Sigmoid colon (tissue), 7 donors: Measurements from ENCODE around the gene UBXN10. TPM values are rescaled to one million over a fixed set of nuclear protein-coding genes. Genes with fewer than 3 reads are reported as not detected.

ENCODE experiments used
- DNase-seq: peaks from one replicate; pipeline ENCODE4 v3.0.0-alpha.2; 2019
- H3K27ac ChIP-seq, 4 donors: fragments of 200-600 bp; sonication (generic); one replicate each; pipeline ENCODE4 v1.5.1; 2016 to 2019; ENCODE audit warnings: mild to moderate bottlenecking in 1 of 4
- H3K27me3 ChIP-seq, 3 donors: fragments of 200-600 bp; sonication (generic); one replicate each; pipeline ENCODE4 v1.5.1; 2019; ENCODE audit warnings: mild to moderate bottlenecking in 1 of 3
- H3K36me3 ChIP-seq, 4 donors: fragments of 200-600 bp; sonication (generic); one replicate each; pipeline ENCODE4 v1.5.1; 2016 to 2019
- H3K4me1 ChIP-seq, 4 donors: fragments of 200-600 bp; sonication (generic); one replicate each; pipeline ENCODE4 v1.5.1; 2017 to 2019
- H3K4me3 ChIP-seq, 4 donors: fragments of 200-600 bp; sonication (generic); one replicate each; pipeline ENCODE4 v1.5.1; 2017 to 2019; ENCODE audit warnings: mild to moderate bottlenecking in 2 of 4, moderate library complexity in 1 of 4
- H3K9me3 ChIP-seq, 4 donors: fragments of 200-600 bp in 3 of 4; sonication (generic) in 3 of 4; one replicate each; pipeline versions ENCODE4 v1.5.1 to v1.6.1; 2013 to 2019
- EP300 ChIP-seq, 4 donors: sonication (generic); formaldehyde crosslinking; IDR thresholded peaks; one replicate each; pipeline ENCODE4 v1.6.1; 2017; ENCODE audit warnings: antibody characterized with exemption in 4 of 4
- POLR2A ChIP-seq, 2 donors: fragments of 450-650 bp; IDR thresholded peaks; one replicate each; pipeline ENCODE4 v1.6.1; 2016; ENCODE audit warnings: antibody characterized with exemption in 2 of 2, mild to moderate bottlenecking in 2 of 2, moderate library complexity in 2 of 2
- POLR2AphosphoS5 ChIP-seq, 4 donors: sonication (generic); formaldehyde crosslinking; IDR thresholded peaks; one replicate each; pipeline ENCODE4 v1.6.1; 2017; ENCODE audit warnings: antibody characterized with exemption in 4 of 4
- WGBS, 2 donors: extraction: QIAGEN DNeasy Blood & Tissue Kit; methylation state at CpG; one replicate each; pipeline ENCODE4 v1.1.7; 2013; 5-methylcytosine and 5-hydroxymethylcytosine counted together
- intact Hi-C: fragments of 100-400 bp; cut with DNase I; formaldehyde crosslinking; loops from one replicate; pipeline ENCODE4 v1.15.1; 2023
- polyA plus RNA-seq, 3 donors: library from polyadenylated mRNA; stranded (reverse); fragments of 200-250 nt; gene quantifications; one replicate each; pipeline ENCODE4 v1.2.3, GENCODE V29; 2013
- total RNA-seq, 4 donors: library from RNA; depleted of rRNA; stranded (reverse); fragments of >200 nt; gene quantifications; one replicate each; pipeline ENCODE4 v1.1.0, GENCODE V29; 2016
- TF ChIP-seq, protein P1 (sequence below), 4 experiments: fragments of 450-650 bp in 3 of 4; fragments of 200-600 bp in 1 of 4; IDR thresholded peaks; one replicate each; pipeline ENCODE4 v1.5.1; 2016 to 2019; ENCODE audit warnings: antibody characterized with exemption in 4 of 4, mild to moderate bottlenecking in 3 of 4, moderate library complexity in 2 of 4
- donor health status: healthy with polysubstance abuse.
- donor health status: Bipolar disorder and iron deficiency.
- donor health status: healthy.

UBXN10 gene
- total and polyA plus RNA-seq, 7 donors: 2.9 to 25.0 (median 14.6) TPM

DNA sequence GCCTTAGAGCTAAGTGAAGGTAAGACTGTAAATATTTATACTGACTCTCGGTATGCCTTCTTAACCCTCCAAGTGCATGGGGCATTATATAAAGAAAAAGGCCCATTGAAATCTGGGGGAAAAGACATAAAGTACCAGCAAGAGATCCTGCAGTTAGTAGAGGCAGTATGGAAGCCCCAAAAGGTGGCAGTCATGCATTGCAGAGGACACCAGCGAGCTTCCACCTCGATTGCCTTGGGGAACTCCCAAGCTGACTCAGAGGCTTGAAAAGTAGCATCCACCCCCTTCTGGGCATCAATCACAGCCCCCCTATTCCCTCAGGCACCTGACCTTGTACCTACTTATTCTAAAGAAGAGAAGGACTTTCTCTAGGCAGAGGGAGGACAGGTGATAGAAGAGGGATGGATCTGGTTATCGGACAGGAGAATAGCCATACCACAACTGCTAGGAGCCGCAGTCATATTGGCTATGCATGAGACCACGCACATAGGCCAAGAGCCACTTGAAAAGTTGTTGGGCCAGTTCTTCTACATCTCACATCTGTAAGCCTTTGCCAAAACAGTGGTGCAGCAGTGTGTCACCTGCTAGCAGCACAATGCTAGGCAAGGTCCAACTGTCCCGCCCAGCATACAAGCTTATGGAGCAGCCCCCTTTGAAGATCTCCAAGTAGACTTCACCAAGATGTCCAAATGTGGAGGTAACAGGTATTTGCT, 27.4 kb upstream of the UBXN10 start:
- H3K9me3 ChIP-seq: peaks cover 7 to 36% (median 9%) of the 10 kb centered on the region in 4 donors
- TF ChIP-seq POLR2A (IDR thresholded peaks at IDR 0.05) (no peak), POLR2AphosphoS5 (IDR thresholded peaks at IDR 0.05) (no peak), EP300 (IDR thresholded peaks at IDR 0.05) (no peak)
- TF ChIP-seq, protein P1, sequence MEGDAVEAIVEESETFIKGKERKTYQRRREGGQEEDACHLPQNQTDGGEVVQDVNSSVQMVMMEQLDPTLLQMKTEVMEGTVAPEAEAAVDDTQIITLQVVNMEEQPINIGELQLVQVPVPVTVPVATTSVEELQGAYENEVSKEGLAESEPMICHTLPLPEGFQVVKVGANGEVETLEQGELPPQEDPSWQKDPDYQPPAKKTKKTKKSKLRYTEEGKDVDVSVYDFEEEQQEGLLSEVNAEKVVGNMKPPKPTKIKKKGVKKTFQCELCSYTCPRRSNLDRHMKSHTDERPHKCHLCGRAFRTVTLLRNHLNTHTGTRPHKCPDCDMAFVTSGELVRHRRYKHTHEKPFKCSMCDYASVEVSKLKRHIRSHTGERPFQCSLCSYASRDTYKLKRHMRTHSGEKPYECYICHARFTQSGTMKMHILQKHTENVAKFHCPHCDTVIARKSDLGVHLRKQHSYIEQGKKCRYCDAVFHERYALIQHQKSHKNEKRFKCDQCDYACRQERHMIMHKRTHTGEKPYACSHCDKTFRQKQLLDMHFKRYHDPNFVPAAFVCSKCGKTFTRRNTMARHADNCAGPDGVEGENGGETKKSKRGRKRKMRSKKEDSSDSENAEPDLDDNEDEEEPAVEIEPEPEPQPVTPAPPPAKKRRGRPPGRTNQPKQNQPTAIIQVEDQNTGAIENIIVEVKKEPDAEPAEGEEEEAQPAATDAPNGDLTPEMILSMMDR (IDR thresholded peaks at IDR 0.05): no peak
- 83 to 90% methylated on average over 7 of the region's 7 CpGs for WGBS, 2 donors
- peaks cover 0 to 8% (median 2%) of the 10 kb centered on the region in 4 donors for H3K4me1 ChIP-seq
- no peak for DNase-seq
- no peaks in the 10 kb centered on the region for H3K27me3 ChIP-seq
- no peaks in the 10 kb centered on the region for H3K36me3 ChIP-seq
- no peak overlapping the region for H3K4me3 ChIP-seq
- intact Hi-C loops: no loop called here
- H3K27ac ChIP-seq: no peak overlapping the region

DNA sequence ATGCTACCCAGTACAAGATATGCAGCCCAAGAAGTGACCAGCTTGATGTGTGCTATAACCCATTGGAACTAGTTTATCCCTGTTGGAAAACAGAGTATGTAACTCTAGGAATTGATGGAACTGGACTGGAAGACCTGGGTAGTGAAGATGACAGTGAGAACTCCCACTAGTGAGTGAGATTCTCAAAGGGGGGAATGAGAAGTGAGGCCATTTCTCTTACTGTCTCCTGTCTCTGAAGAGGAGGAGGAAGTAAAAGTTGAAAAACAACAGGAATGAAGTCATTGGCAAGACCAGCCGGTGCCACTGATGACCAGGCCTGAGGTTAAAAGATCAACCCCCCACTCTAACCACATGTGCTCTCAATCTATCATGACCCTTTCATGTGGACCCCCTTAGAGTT, 25.9 kb upstream of the UBXN10 start:
- intact Hi-C loops: loop anchor here (5.0 kb wide), 1 partner anchor 327 kb away; the partner anchor contains the start of gene CAMK2N1
- Histone ChIP-seq H3K36me3 (no peaks in the 10 kb centered on the region), H3K27ac (no peak overlapping the region), H3K4me1 (peaks cover 0 to 13% (median 9%) of the 10 kb centered on the region in 4 donors), H3K4me3 (no peak overlapping the region), H3K27me3 (no peaks in the 10 kb centered on the region), H3K9me3 (peaks cover 7 to 36% (median 9%) of the 10 kb centered on the region in 4 donors)
- DNase-seq: no peak
- WGBS, 2 donors: 59 to 74% methylated on average over 1 of the region's 1 CpG
- TF ChIP-seq POLR2AphosphoS5 (IDR thresholded peaks at IDR 0.05) (no peak), EP300 (IDR thresholded peaks at IDR 0.05) (no peak)

DNA sequence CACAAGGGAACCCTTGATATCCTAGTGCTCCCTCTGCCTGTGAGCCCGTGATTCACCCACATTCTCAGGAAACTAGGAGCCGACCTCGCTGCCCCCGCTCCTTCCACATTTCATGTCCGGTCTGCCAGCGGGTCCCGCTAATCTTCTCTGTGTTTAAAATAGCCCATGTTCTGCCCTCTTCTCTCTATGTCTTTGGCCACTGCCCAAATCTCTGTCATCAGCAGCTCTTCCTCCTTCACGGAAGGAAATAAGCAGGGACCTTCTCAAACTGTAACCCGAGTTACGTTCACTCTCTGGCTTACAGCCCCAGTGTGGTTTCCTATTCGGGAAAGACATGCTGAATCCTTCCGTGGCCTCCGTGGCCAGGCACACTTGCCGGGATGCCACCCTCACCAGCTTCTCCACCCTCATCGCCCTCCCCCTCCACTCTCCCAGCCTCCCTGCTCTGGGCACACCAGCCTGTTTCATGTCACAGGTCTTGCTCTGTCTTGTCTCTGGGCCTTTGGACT, 21.1 kb upstream of the UBXN10 start:
- no peak overlapping the region for H3K4me3 ChIP-seq
- intact Hi-C loops: loop anchor here (1.0 to 5.0 kb wide), 2 partner anchors 31 to 323 kb away; partner anchors contain the start of gene CAMK2N1
- H3K9me3 ChIP-seq: peaks cover 7 to 21% (median 7%) of the 10 kb centered on the region in 4 donors
- WGBS, 2 donors: 82 to 90% methylated on average over 15 of the region's 15 CpGs
- peak; percentile 74 for DNase-seq
- TF ChIP-seq, protein P1 (IDR thresholded peaks at IDR 0.05): no peak
- no peak for TF ChIP-seq POLR2A (IDR thresholded peaks at IDR 0.05)
- no peak for TF ChIP-seq EP300 (IDR thresholded peaks at IDR 0.05)
- TF ChIP-seq POLR2AphosphoS5 (IDR thresholded peaks at IDR 0.05): peak in 3 of 4 donors; percentile 53 to 71 (median 55)
- H3K27ac ChIP-seq: peak overlapping the region in 3 of 4 donors; percentile 79 to 80 (median 80)
- H3K4me1 ChIP-seq: peaks cover 0 to 45% (median 29%) of the 10 kb centered on the region in 4 donors
- H3K36me3 ChIP-seq: no peaks in the 10 kb centered on the region
- no peaks in the 10 kb centered on the region for H3K27me3 ChIP-seq

DNA sequence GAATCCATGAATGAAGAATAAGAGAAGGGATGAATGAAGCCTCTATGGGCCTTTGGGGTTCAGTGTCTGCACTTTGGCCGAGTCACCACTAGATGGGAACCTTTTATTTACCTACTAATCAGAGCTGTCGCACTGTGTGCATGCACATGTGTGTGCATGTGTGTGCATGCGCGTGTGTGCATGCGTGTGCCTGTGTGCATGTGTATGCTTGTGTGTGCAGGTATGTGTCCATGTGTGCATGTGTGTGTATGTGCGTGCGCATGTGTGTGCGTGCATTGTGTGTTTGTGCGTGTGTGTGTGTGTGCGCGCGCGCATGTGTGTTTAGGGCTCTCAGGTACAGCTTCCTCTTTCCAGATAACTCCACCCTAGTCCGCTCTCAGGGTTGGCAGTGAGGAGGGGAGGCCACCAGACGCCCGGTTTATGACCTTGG, 20.4 kb upstream of the UBXN10 start:
- no peak for DNase-seq
- Histone ChIP-seq H3K4me1 (peaks cover 0 to 45% (median 29%) of the 10 kb centered on the region in 4 donors), H3K4me3 (no peak overlapping the region), H3K9me3 (peaks cover under 1 to 13% (median 2%) of the 10 kb centered on the region in 4 donors), H3K27ac (peak overlapping the region in 3 of 4 donors; percentile 79 to 80 (median 80)), H3K36me3 (no peaks in the 10 kb centered on the region), H3K27me3 (no peaks in the 10 kb centered on the region)
- TF ChIP-seq, protein P1 (IDR thresholded peaks at IDR 0.05): peak; percentile 40 to 49 (median 40)
- no peak for TF ChIP-seq POLR2A (IDR thresholded peaks at IDR 0.05)
- TF ChIP-seq EP300 (IDR thresholded peaks at IDR 0.05): no peak
- TF ChIP-seq POLR2AphosphoS5 (IDR thresholded peaks at IDR 0.05): peak in 2 of 4 donors; percentile 18 to 50
- intact Hi-C loops: loop anchor here (1.0 kb wide), 1 partner anchor 30 kb away; no protein-coding TSS in a partner anchor
- WGBS, 2 donors: 76 to 87% methylated on average over 16 of the region's 16 CpGs

DNA sequence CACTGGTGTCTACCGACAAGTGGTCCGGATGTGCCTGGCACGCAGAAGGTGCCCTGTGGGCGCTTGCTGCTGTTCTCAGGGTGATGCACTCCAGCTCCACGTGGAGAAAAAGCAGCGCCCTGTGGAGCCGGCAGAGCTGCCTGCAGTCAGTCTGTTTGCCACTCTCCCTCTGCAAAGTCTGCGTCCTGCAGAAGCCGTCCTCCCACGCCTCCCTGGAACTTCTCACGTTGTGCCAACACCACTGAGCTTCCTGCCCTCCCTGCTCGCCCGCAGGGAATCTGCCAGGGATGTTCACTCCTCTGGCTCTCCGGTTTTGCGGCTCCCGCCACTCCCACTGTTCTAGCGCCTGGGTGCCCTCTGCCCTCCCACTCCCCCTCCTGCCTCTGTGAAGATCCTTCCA, 19.8 kb upstream of the UBXN10 start:
- WGBS, 2 donors: 56 to 67% methylated on average over 17 of the region's 17 CpGs
- DNase-seq: peak; percentile 88
- intact Hi-C loops: no loop called here
- H3K4me3 ChIP-seq: no peak overlapping the region
- H3K36me3 ChIP-seq: no peaks in the 10 kb centered on the region
- H3K9me3 ChIP-seq: peaks cover 0 to 9% (median 0%) of the 10 kb centered on the region in 4 donors
- H3K4me1 ChIP-seq: peaks cover 0 to 45% (median 29%) of the 10 kb centered on the region in 4 donors
- no peaks in the 10 kb centered on the region for H3K27me3 ChIP-seq
- peak in 3 of 4 donors; percentile 60 to 73 (median 65) for TF ChIP-seq POLR2AphosphoS5 (IDR thresholded peaks at IDR 0.05)
- TF ChIP-seq, protein P1 (IDR thresholded peaks at IDR 0.05): no peak
- no peak for TF ChIP-seq POLR2A (IDR thresholded peaks at IDR 0.05)
- no peak for TF ChIP-seq EP300 (IDR thresholded peaks at IDR 0.05)
- H3K27ac ChIP-seq: peak overlapping the region in 3 of 4 donors; percentile 79 to 80 (median 80)
